ENCODE results near the gene RIMKLA. TPM values are rescaled to one million over a fixed set of nuclear protein-coding genes. Genes with fewer than 3 reads are reported as not detected.
A peak's percentile ranks its signal among the peaks of the same experiment; 100 is the strongest.

The RIMKLA gene
- total and polyA plus RNA-seq, 4 donors, result 0.71 to 8.9 (median 1.4) TPM

DNA sequence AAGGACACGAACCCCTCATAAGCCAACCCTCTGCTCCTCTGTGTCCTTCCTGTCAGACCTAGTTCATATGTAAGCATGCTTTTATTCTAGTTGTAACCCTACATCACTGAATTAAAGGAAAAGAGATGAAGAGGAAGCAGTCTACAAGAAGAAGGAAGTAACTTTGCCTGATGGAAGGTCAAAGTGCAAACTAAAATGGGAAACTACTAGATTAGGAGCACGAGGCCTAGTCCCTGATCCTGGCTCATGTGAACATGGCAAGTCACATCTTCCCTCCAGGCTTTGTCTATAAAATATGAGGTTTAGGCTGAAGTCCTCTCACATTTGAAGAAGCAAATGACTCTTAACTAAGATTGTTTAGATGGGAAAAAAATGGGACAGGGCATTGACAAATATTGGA lies 62.1 kb downstream of the RIMKLA start:
- TF ChIP-seq, protein P1, sequence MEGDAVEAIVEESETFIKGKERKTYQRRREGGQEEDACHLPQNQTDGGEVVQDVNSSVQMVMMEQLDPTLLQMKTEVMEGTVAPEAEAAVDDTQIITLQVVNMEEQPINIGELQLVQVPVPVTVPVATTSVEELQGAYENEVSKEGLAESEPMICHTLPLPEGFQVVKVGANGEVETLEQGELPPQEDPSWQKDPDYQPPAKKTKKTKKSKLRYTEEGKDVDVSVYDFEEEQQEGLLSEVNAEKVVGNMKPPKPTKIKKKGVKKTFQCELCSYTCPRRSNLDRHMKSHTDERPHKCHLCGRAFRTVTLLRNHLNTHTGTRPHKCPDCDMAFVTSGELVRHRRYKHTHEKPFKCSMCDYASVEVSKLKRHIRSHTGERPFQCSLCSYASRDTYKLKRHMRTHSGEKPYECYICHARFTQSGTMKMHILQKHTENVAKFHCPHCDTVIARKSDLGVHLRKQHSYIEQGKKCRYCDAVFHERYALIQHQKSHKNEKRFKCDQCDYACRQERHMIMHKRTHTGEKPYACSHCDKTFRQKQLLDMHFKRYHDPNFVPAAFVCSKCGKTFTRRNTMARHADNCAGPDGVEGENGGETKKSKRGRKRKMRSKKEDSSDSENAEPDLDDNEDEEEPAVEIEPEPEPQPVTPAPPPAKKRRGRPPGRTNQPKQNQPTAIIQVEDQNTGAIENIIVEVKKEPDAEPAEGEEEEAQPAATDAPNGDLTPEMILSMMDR (IDR thresholded peaks at IDR 0.05; ENCODE audit: control extremely low read depth, extremely low read depth), result no peak
- WGBS, 2 donors, result 33 to 43% methylated on average over 2 of the region's 2 CpGs
- H3K4me1 ChIP-seq (ENCODE audit: control insufficient read depth in 5 of 5, insufficient read depth in 5 of 5, low read length in 5 of 5), result no peaks in the 10 kb centered on the region

DNA sequence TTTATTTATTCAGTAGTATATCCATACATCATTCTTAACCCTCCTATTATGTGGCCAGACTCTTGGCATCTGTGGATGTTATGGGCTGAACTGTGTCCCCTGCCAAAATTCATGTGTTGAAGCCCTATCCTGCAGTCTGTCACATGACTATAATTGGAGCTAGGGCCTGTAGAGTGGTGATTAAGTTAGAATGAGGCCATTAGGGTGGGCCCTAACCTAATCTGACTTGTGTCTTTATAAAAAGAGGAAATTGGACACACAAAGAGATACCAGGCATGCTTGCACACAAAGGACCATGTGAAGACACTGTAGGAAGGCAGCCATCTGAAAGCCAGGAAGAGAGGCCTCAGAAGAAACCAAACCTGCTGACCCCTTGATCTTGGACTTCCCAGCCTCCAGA lies 68.7 kb downstream of the RIMKLA start:
- H3K4me3 ChIP-seq, result no peak overlapping the region
- ATAC-seq (ENCODE audit: insufficient read depth, low FRiP score), result no peak
- DNase-seq, result peak in 1 of 3 donors; percentile 8
- H3K27me3 ChIP-seq (ENCODE audit: control insufficient read depth in 3 of 3, insufficient read depth in 3 of 3, low read length in 2 of 3), result no peaks in the 10 kb centered on the region
- H3K9me3 ChIP-seq (ENCODE audit: control insufficient read depth in 4 of 4, insufficient read depth in 3 of 4, low read length in 3 of 4), result no peaks in the 10 kb centered on the region
- H3K4me1 ChIP-seq (ENCODE audit: control insufficient read depth in 5 of 5, insufficient read depth in 5 of 5, low read length in 5 of 5), result no peaks in the 10 kb centered on the region
- TF ChIP-seq, protein P1 (IDR thresholded peaks at IDR 0.05; ENCODE audit: control extremely low read depth, extremely low read depth), result no peak
- H3K36me3 ChIP-seq (ENCODE audit: control insufficient read depth in 4 of 4, insufficient read depth in 4 of 4, low read length in 4 of 4), result no peaks in the 10 kb centered on the region
- H3K27ac ChIP-seq (ENCODE audit: low read depth in 1 of 2, low read length in 1 of 2), result no peak overlapping the region
- no peak overlapping the region for H3K9ac ChIP-seq (ENCODE audit: insufficient read depth in 1 of 2, low read length in 2 of 2)

More for the DNA sequence above, 62.1 kb downstream of the RIMKLA start:
- Histone ChIP-seq H3K36me3 (ENCODE audit: control insufficient read depth in 4 of 4, insufficient read depth in 4 of 4, low read length in 4 of 4) (no peaks in the 10 kb centered on the region), H3K27me3 (ENCODE audit: control insufficient read depth in 3 of 3, insufficient read depth in 3 of 3, low read length in 2 of 3) (no peaks in the 10 kb centered on the region), H3K9ac (ENCODE audit: insufficient read depth in 1 of 2, low read length in 2 of 2) (no peak overlapping the region), H3K27ac (ENCODE audit: low read depth in 1 of 2, low read length in 1 of 2) (no peak overlapping the region), H3K9me3 (ENCODE audit: control insufficient read depth in 4 of 4, insufficient read depth in 3 of 4, low read length in 3 of 4) (no peaks in the 10 kb centered on the region), H3K4me3 (no peak overlapping the region)
- ATAC-seq (ENCODE audit: insufficient read depth, low FRiP score) (no peak), DNase-seq (no peak)

DNA sequence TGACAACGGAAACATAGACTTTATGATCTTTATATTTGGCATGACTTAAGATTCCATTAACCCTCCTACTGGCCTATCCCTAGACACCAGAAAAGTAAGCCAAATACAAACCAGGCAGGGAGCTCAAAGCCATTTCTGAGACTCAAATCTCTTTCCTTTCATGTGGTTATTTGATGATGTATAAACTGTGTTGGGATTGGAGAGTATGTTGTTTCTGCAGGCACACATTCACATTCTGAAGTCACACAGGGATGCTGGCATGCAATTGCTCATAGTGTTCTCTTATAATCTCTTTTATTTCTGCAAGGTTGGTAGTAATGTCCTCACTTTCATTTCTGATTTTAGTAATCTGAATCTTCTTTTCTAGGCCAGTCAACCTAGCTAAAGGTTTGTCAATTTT lies 69.5 kb downstream of the RIMKLA start:
- no peak overlapping the region for H3K4me3 ChIP-seq
- no peak overlapping the region for H3K9ac ChIP-seq (ENCODE audit: insufficient read depth in 1 of 2, low read length in 2 of 2)
- H3K27ac ChIP-seq (ENCODE audit: low read depth in 1 of 2, low read length in 1 of 2), result no peak overlapping the region
- H3K9me3 ChIP-seq (ENCODE audit: control insufficient read depth in 4 of 4, insufficient read depth in 3 of 4, low read length in 3 of 4), result no peaks in the 10 kb centered on the region
- no peak for ATAC-seq (ENCODE audit: insufficient read depth, low FRiP score)
- no peak for DNase-seq
- TF ChIP-seq, protein P1 (IDR thresholded peaks at IDR 0.05; ENCODE audit: control extremely low read depth, extremely low read depth), result no peak
- WGBS, 2 donors, result 83 to 86% methylated on average over 1 of the region's 1 CpG
- no peaks in the 10 kb centered on the region for H3K27me3 ChIP-seq (ENCODE audit: control insufficient read depth in 3 of 3, insufficient read depth in 3 of 3, low read length in 2 of 3)
- no peaks in the 10 kb centered on the region for H3K36me3 ChIP-seq (ENCODE audit: control insufficient read depth in 4 of 4, insufficient read depth in 4 of 4, low read length in 4 of 4)
- no peaks in the 10 kb centered on the region for H3K4me1 ChIP-seq (ENCODE audit: control insufficient read depth in 5 of 5, insufficient read depth in 5 of 5, low read length in 5 of 5)

DNA sequence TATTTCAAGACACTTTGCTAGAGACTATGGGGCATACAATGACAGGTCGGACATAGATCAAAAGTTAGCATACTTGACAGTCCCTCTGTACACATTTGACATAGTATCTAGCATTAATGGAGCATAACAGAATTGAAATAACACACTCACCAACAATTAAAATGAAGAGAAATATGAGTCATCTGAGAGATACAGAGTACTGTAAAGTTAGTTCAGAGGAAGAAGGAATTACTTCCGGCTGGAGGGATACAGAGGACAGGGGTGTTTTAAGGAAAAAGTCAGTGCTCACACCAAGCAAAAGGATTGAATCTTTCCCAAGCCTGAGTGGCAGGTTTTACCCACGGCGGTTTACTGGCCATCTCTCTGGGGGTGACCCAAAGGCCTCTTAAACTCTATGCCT lies 72.8 kb downstream of the RIMKLA start:
- ATAC-seq (ENCODE audit: insufficient read depth, low FRiP score) (no peak), DNase-seq (no peak)
- H3K9me3 ChIP-seq (ENCODE audit: control insufficient read depth in 4 of 4, insufficient read depth in 3 of 4, low read length in 3 of 4), result no peaks in the 10 kb centered on the region
- no peak overlapping the region for H3K9ac ChIP-seq (ENCODE audit: insufficient read depth in 1 of 2, low read length in 2 of 2)
- TF ChIP-seq, protein P1 (IDR thresholded peaks at IDR 0.05; ENCODE audit: control extremely low read depth, extremely low read depth), result no peak
- no peak overlapping the region for H3K27ac ChIP-seq (ENCODE audit: low read depth in 1 of 2, low read length in 1 of 2)
- H3K4me1 ChIP-seq (ENCODE audit: control insufficient read depth in 5 of 5, insufficient read depth in 5 of 5, low read length in 5 of 5), result peaks cover 0 to 13% (median 4%) of the 10 kb centered on the region in 5 donors
- 91 to 99% methylated on average over 4 of the region's 4 CpGs for WGBS, 2 donors
- no peaks in the 10 kb centered on the region for H3K27me3 ChIP-seq (ENCODE audit: control insufficient read depth in 3 of 3, insufficient read depth in 3 of 3, low read length in 2 of 3)
- no peak overlapping the region for H3K4me3 ChIP-seq
- peaks cover 0 to 9% (median 2%) of the 10 kb centered on the region in 4 donors for H3K36me3 ChIP-seq (ENCODE audit: control insufficient read depth in 4 of 4, insufficient read depth in 4 of 4, low read length in 4 of 4)

Measured in lung (tissue), 12 donors.